HG03025 (cell line): Measurements from ENCODE around the gene FNIP2.
"Not testable (repeated sequence)": the region's sequence is repeated elsewhere in the genome, so short reads cannot be mapped to it uniquely, and the experiment has no call there.

Source experiments
- ATAC-seq: cut with Tn5 transposase; IDR thresholded peaks from one replicate; pipeline ENCODE4 v1.9.1; 2021; ENCODE audit warnings: mild to moderate bottlenecking, moderate library complexity; ENCODE audit not compliant: unreplicated experiment, low FRiP score

FNIP2 gene

DNA sequence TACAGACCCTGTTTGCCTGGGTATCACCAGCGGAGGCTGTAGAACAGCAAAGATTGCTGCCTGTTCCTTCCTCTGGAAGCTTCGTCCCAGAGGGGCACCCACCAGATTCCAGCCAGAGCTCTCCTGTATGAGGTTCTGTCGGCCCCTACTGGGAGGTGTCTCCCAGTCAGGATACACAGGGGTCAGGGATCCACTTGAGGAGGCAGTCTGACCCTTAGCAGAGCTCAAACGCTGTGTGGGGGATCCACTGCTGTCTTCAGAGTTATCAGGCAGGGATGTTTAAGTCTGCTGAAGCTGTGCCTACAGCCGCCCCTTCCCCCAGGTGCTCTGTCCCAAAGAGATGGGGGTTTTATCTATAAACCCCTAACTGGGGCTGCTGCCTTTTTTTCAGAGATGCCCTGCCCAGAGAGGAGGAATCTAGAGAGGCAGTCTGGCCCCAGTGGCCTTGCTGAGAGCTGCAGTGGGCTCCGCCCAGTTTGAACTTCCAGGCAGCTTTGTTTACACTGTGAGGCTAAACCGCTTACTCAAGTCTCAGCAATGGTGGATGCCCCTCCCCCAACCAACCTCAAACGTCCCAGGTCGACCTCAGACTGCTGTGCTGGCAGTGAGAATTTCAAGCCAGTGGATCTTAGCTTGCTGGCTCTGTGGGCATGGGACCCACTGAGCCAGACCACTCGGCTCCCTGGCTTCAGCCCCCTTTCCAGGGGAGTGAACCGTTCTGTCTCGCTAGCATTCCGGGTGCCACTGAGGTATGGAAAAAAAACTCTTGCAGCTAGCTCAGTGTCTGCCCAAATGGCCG, 133.7 kb downstream of the FNIP2 start:
- ATAC-seq: not testable (repeated sequence)

DNA sequence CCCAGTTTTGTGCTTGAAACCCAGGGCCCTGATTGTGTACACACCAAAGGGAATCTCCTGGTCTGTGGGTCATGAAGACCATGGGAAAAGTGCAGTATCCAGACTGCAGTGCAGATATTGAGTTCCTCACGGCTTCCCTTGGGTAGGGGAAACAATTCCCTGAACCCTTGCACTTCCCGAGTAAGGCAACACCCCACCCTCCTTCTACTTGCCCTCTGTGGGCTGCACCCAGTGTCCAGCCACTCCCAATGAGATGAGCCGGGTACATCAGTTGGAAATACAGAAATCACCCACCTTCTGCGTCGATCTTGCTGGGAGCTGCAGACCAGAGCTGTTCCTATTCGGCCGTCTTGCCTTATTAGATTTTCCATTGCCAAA, 134.2 kb downstream of the FNIP2 start:
- ATAC-seq: no peak

DNA sequence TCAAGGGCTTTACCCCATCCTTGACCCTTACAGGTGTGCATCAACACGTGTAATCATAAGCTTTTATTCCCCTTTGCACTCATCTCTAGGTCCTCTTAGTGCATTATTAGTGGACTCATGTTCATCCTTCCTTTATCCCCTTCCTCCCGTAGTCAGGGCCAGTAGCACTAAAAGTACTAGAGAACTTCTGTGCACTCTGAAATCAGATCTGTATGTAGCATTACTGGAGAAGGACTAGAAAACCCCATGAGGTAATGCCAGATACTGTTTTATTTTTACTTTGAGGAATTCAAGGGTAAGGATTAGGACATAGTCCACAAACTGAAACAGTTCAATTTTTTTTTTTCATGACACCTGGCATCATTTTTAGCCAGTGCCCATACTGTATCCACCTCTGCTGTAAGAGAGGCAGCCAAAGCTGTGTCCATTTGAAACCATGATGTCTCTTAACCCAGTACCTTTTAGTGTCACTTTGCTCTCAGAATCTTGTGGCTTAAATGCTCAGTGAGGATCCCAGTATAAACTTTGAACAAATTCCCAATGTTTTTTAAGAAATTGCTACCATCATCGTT, 134.7 kb downstream of the FNIP2 start:
- no peak for ATAC-seq

DNA sequence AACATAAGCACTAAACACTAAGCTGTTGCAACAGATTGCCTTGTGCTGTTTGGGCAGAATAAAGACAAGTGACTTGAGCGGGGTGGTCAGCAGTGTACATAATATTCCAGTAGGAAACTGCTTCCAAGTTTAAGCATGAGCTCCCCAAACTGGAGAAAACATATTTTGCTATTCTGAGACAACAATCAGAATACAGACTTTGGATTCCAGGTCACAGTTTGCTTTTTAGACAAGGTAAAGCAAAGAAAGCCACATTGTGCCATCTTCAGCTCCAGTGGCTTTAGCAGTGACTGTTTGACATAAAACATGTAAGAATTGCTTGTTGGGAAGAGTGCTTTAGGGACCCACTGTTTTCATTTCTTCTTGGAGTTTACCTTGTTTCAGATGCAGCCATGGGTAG, 136.0 kb downstream of the FNIP2 start:
- ATAC-seq: no peak

DNA sequence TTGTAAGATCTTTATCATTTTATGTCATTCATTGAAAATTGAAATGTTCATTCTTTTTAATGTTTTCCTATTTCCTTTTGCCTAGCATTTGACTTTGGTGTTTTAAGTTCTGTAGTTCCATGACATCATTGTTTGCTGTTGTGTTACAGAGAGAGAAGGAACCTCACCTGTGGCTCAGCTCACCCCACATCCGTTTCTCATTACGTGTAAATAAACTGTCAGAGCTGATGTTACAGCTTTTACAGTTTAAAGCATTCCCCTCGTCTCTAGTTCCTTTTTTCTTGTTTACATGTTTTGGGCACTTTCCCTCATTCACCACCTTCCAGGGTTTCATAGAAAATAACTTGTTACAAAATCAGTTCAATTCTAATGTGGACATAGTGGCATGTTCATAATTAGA, 137.2 kb downstream of the FNIP2 start:
- ATAC-seq: no peak

DNA sequence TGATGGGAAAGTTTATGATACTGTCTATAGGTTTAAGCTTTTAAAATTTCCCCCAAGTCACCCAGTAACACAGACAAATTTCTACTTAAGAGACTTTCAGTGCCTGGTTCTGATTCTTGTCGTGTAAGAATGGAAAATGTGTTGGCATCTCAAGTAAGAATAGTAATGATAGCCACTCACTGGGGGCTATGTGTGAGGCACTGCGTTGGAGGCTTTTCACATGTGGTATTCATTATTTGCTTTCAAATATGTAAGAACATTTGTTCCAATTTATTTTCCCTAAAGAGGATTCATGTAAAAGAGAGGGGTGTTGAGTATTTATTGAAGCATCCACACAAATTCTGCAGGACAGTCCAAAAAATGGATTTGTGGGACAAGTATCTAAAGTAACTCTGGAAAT, 143.6 kb downstream of the FNIP2 start:
- ATAC-seq: no peak

DNA sequence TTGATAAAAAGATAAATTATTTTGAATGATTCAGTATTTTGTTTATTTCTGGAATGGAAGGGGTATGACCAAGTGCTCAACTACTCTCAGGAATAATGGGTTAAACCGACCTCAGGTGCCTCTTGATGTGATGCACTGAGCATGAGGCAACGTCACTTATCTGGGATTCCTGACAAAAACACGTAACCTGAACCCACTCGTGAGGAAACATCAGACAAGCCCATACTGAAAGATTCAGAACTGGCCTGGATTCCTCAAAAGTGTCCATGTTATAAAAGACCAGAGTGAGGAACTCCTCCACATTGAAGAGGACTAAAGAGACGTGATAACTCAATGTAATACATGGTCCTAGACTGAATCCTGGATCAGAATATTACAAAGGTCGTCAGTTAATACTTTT, 144.0 kb downstream of the FNIP2 start:
- ATAC-seq: no peak

DNA sequence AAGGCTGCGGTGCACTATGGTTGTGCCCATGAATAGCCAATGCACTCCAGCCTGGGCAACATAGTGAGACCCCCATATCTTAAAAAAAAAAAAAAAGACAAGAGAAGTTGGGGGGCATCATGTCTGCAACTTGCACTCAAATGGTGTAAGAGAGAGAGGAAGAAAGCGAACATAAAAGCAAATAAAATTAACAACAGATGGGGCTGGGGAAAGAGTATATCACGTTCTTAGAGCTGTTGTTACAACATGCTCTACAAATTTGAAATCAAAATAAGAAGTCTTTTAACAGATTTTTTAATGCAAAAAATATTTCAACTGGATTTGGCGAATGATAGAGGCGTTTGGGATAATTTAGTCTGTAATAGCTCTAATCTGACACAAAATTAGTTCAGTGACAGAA, 144.9 kb downstream of the FNIP2 start:
- ATAC-seq: no peak

DNA sequence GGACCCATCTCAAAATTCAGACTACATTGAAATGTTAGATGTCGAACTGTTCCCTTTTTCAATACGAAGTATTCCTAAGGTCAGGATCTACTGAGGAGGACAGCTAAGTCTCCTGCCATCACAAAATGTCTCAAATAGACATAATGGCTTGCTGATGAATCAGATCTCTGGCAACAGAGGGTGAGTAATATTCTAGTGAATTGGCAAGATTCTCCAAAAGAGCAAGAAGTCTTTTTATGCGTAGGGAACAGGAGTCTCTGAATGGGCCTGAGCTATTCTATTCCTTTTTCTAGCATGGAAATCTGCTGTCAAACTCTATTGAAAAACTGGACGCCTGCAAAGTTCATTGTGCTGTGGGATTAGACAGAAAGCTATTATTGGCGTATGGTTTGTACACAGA, 145.4 kb downstream of the FNIP2 start:
- ATAC-seq: no peak

DNA sequence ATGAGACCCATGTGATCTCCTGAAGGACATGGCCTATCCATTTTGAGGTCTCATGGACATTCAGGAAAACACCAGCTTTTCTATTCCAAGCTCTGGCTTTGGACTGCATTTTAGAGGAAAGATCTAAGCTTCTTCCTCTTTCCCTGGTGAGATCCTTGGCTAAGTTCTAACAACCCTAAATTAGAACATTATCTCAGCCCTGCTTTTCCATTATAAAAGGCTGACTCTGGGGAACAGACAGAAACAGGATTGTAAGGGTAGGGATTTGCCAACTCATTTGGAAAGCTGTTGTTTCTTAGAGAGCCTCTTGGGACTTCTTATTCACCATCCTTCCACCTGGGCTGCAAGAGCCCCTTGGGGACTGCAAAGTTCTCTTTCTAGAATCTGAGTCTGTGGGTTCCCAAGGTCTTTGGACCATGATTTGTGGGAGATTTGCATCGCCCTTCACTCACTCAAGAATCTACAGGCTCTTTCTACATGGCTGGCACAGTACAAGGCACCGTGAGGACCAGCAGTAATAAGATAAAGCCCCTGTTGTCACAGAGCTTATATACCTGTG, 146.9 kb downstream of the FNIP2 start:
- no peak for ATAC-seq

DNA sequence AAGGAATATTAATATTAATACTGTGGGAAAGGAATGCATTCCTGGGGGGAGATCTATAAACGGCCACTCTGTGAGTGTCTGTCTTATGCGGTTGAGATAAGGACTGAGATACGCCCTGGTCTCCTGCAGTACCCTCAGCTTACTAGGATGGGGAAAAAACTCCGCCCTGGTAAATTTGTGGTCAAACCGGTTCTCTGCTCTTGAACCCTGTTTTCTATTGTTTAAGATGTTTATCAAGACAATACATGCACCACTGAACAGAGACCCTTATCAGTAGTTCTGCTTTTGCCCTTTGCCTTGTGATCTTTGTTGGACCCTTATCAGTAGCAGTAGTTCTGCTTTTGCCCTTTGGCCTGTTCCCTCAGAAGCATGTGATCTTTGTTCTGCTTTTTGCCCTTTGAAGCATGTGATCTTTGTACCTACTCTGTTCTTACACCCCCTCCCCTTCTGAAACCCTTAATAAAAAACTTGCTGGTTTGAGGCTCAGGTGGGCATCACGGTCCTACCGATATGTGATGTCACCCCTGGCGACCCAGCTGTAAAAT, 151.7 kb downstream of the FNIP2 start:
- ATAC-seq: not testable (repeated sequence)

DNA sequence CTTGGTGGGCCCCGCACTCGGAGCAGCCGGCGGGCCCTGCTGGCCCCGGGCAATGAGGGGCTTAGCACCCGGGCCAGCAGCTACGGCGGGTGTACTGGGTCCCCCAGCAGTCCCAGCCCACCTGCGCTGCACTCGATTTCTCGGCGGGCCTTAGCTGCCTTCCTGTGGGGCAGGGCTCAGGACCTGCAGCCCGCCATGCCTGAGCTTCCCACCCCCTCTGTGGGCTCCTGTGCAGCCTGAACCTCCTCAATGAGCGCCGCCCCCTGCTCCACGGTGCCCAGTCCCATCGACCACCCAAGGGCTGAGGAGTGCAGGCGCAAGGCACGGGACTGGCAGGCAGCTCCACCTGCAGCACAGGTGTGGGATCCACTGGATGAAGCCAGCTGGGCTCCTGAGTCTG, 158.9 kb downstream of the FNIP2 start:
- not testable (repeated sequence) for ATAC-seq

DNA sequence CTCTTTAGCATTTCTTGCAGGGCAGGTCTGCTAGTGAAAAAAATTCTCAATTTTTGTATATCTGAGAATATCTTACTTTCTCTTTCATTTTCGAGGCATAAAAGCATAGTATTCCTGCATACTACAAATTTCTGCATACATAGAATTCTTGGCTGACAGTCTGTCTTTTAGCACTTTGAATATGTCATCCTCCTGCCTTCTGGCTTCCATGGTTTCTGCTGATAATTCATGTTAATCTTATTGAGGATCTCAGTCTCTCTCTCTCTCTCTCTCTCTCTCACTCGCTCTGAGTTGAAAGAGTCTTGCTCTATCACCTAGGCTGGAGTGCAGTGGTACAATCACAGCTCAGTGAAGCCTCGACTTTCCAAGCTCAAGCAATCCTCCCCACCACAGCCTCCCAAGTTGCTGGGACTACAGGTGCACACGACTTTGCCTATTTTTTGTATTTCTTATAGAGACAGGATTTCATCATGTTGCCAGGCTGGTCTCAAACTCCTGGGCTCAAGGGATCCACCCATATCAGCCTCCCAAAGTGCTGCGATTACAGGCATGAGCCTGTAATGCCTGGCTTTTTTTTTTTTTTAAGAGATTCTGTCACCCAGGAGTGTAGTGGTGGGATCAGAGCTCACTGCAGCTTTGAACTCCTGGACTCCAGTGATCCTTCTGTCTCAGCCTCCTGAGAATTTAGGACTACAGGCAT, 161.3 kb downstream of the FNIP2 start:
- ATAC-seq: no peak

DNA sequence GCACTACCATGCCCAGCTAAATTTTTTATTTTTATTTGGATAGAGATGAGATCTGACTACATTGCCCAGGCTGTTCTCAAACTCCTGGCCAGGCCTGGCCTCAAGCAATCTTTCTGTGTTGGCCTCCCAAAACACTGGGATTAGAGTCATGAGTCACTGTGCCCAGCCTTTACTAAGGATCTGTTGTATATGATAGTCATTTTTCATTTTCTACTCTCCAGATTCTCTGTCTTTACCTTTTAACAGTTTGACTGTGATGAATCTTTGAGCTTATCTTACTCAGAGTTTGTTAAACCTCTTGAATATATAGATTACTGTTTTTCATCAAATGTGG, 161.8 kb downstream of the FNIP2 start:
- ATAC-seq: no peak

DNA sequence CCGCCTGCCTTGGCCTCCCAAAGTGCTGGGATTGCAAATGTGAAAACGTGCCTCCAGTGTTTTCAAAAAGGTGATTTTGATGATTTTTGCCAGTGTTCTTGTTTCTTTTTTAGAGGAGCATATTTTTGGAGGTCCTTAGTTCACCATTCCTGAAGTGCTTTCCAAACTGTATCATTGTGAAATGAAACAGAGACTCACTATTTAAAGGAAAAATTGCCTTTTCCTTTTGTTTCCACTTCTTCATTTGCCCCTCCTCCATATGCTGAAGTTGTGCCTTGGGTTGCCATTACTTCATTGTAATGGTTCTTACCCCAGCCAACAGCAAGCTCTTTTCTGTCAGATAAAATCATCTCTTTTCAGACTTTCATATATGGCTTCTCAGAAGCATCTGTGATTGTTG, 164.4 kb downstream of the FNIP2 start:
- ATAC-seq: no peak

DNA sequence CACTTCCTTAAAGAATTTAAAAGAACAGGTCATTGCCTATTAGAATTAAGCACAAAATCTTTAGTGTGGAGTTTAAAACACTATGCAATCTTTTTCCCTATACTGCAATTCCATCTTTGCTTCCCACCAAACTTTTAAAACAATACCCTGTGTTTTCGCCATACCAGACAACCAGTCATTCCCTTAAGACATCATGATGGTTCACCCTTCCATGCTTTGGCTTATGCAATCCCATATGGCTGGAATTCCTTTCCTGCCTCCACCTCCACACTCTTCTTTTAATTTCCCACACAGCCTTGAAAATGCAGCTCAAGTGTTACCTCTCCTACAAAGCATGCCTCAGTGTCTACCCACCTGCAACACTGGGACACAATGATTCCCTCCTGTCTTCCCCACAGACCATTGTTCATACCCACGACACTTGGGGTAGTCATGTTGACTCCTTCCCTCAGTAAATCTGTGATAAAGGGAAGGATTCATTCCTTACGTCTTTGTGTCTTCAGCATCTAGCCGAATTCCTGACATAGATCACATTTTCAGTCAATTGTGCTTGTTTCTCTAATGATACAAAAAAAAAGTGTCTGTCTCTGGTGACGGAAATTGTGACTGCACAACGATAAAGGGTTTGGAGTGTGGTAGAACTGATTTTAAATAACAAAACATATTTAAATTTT, 166.3 kb downstream of the FNIP2 start:
- ATAC-seq: no peak

DNA sequence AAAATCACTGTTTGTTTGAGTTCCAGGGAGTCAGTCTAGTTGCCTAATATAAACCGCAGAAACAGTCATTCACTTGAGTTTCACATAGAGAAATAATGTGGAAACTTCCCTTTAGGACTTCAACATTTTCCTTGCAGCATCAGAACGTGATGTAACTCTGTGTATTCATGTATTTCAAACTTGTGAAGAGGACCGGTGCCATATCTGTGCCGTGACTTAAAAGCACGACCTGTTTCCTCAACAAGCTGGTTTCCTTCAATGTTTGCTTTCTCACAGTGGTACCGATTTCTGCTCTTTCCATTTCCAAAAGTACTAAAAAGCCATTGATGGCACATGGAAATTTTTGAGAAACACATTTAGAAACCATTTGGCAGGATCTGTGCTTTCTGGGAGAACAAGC, 167.4 kb downstream of the FNIP2 start:
- ATAC-seq: no peak

DNA sequence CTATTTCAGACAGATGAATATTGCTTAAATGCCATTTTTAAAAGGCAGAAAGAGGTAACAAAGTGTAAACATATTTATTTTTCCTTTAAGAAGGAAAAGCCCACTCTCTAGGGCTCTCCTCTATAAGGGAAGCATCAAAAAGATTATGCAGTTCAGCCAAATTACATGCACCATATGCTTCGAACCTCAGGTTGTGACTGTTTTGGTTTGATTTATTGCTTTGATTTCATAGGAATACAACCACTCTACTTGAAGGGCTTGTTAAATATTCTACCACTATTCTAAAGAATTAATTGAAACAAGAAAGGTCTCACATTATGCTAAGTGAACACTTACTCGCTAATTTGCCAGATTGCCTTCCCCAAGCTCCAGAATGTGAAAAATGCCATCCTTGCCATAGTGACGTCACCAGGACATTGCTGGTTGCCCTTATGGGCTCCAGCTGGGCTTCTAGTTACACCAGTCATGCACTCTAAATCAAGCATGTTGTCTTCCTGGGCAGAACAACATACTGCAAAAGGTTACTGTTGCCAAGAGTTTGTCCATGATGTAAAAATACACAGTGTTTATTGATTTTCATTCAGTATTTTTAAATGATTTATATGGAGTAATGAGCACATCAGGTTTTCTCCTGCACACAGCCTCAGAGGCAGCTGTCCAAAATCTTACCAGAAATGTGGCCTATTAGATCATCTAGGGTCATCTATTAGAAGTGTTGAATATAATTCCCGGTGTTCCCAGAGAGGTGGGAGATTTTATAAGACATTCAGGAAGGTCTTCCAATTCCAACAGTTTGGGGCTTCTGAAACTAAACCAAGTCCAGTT, 169.6 kb downstream of the FNIP2 start:
- ATAC-seq: no peak

DNA sequence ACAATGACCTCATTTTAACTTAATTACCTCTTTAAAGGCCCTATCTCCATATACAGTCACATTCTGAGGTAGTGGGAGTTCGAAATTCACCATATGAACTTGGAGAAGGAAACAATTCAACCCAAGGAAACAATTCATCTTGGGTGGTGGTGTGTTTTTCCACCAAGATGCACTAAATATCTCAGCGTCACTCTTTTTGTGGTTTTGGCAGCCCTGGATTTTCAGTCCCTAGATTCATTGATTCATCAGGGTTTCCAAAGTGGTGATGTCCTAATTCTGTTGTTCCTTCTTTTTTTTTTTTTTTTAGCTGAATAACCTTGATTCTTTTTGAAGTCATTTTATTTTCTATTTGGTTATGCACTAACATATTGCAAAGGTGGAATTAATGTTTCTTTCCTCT, 171.4 kb downstream of the FNIP2 start:
- ATAC-seq: no peak

DNA sequence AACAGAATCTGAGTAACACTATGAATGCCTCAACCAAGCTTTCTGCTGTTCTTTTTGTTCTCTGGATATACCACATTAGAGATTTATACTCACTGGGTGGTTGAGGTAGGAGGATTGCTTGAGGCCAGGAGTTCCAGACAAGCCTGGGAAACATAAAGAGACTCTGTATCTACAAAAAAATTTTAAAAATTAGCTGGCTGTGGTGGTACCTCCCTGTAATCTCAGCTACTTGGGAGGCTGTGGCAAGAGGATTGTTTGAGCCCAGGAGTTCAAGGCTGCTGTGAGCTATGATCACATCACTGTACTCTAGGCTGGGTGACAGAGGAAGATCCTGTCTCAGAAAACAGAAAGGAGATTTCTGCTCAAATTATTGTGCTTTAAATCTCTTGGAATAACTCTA, 172.5 kb downstream of the FNIP2 start:
- no peak for ATAC-seq
